ENCODE results near the gene ESM1.

DNA sequence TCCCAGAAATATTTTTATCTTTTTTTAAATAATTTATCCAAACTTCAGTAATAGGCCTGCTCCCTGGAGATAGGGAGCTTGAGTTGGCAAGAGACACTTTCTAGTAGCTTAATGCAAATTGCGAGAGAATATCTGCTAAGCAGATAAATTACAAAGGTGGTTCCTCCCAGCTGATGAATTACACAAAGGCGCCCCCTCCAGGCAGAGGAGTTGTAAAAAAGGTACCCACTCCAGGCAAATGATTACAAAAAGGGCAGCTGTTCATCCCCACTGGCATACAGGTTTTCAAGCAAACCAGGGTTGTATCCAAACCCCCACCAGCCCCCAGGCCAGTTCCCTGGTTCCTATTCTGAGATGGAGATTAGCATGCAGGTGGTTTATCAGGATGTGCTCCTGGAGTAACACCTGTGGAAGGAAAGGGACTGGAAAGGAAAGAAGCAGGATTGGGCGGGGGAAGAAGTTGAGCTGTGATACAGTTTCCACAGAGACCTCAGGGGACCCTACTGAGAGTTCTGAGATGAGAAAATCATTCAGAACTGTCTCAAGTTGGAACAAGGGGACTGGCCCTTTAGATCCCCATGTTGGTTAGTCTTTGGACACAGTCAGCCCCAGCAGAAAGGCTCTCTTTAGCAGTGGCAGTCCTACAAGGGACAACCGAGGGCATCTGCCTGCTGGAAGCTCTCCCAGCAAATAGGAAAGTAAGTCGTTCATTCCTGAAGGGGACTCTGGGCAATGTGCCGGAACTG lies 25.5 kb downstream of the ESM1 start:
- TF ChIP-seq ZNF274 (IDR thresholded peaks at IDR 0.05; ENCODE audit: low read depth, low read length) (no peak), SUZ12 (IDR thresholded peaks at IDR 0.05; ENCODE audit: extremely low read depth, insufficient read depth, insufficient read length) (no peak), YY1 (IDR thresholded peaks at IDR 0.05; ENCODE audit: insufficient read depth, insufficient read length) (no peak)

Measured in NT2/D1 (cell line).